Suprapubic skin (tissue), 4 donors: ENCODE data around the gene KRTAP5-10.

Experiments
- CTCF ChIP-seq, 2 donors: fragments of 200-600 bp in 1 of 2; fragments of 450-650 bp in 1 of 2; sonication (generic) in 1 of 2; IDR thresholded peaks; one replicate each; pipeline ENCODE4 v1.5.1; 2016 to 2019; ENCODE audit warnings: antibody characterized with exemption in 2 of 2, mild to moderate bottlenecking in 1 of 2, moderate library complexity in 1 of 2
- EP300 ChIP-seq: sonication (generic); formaldehyde crosslinking; IDR thresholded peaks from one replicate; pipeline ENCODE4 v1.6.1; 2017; ENCODE audit warnings: antibody characterized with exemption
- POLR2A ChIP-seq, 2 donors: fragments of 450-650 bp; IDR thresholded peaks; one replicate each; pipeline ENCODE4 v1.6.1; 2017; ENCODE audit warnings: antibody characterized with exemption in 2 of 2, mild to moderate bottlenecking in 2 of 2, moderate library complexity in 2 of 2
- POLR2AphosphoS5 ChIP-seq, 3 donors: sonication (generic); formaldehyde crosslinking; IDR thresholded peaks; one replicate each; pipeline ENCODE4 v1.6.1; 2017; ENCODE audit warnings: antibody characterized with exemption in 3 of 3

GRCh38 chr11:71530602-71531001 lies 34.8 kb upstream of the KRTAP5-10 start:
- TF ChIP-seq CTCF (IDR thresholded peaks at IDR 0.05) (no peak), POLR2AphosphoS5 (IDR thresholded peaks at IDR 0.05) (no peak), POLR2A (IDR thresholded peaks at IDR 0.05) (no peak), EP300 (no peak)
